Osteocyte (in vitro differentiated cells): ENCODE measurements around the gene IDH3G. TPM values are rescaled to one million over a fixed set of nuclear protein-coding genes. Genes with fewer than 3 reads are reported as not detected.

ENCODE experiments used
- DNase-seq: peaks from one replicate; pipeline ENCODE4 v3.0.0; 2021; ENCODE audit warnings: mixed read lengths; ENCODE audit not compliant: unreplicated experiment; ENCODE audit errors: extremely low spot score
- H3K27ac Mint-ChIP-seq: one replicate; pipeline ENCODE4 v1.8.0; 2021; ENCODE audit warnings: mild to moderate bottlenecking, mixed read lengths; ENCODE audit not compliant: unreplicated experiment
- H3K27me3 Mint-ChIP-seq: one replicate; pipeline ENCODE4 v1.8.0; 2021; ENCODE audit warnings: mixed read lengths; ENCODE audit not compliant: unreplicated experiment
- H3K36me3 Mint-ChIP-seq: one replicate; pipeline ENCODE4 v1.8.0; 2021; ENCODE audit warnings: mixed read lengths; ENCODE audit not compliant: unreplicated experiment
- H3K4me1 Mint-ChIP-seq: one replicate; pipeline ENCODE4 v1.8.0; 2021; ENCODE audit warnings: mixed read lengths; ENCODE audit not compliant: unreplicated experiment
- H3K4me3 Mint-ChIP-seq: one replicate; pipeline ENCODE4 v1.8.0; 2021; ENCODE audit warnings: mild to moderate bottlenecking, moderate library complexity, mixed read lengths; ENCODE audit not compliant: unreplicated experiment
- H3K9me3 Mint-ChIP-seq: one replicate; pipeline ENCODE4 v1.8.0; 2021; ENCODE audit warnings: mixed read lengths; ENCODE audit not compliant: unreplicated experiment
- CTCF ChIP-seq: fragments of 200-600 bp; sonication (generic); IDR thresholded peaks from 2 replicates; pipeline ENCODE4 v1.5.0; 2021; ENCODE audit warnings: antibody characterized with exemption, mild to moderate bottlenecking, moderate library complexity
- total RNA-seq: library from RNA; stranded (reverse); gene quantifications from 2 replicates; pipeline ENCODE4 v1.2.1, GENCODE V29; 2021

IDH3G gene
- total RNA-seq, 1 donor from 2014 or later, result 63.5 TPM

GRCh38 chrX:153741446-153741845, 52.7 kb downstream of the IDH3G start:
- peaks cover 8% of the 10 kb centered on the region for H3K36me3 Mint-ChIP-seq
- peaks cover 4% of the 10 kb centered on the region for H3K9me3 Mint-ChIP-seq
- H3K4me1 Mint-ChIP-seq, result peaks cover 2% of the 10 kb centered on the region
- no peak for DNase-seq
- H3K27ac Mint-ChIP-seq, result no peak overlapping the region
- no peak for TF ChIP-seq CTCF
- H3K4me3 Mint-ChIP-seq, result no peak overlapping the region
- no peaks in the 10 kb centered on the region for H3K27me3 Mint-ChIP-seq

- H3K4me3 Mint-ChIP-seq, result no peak overlapping the region
- H3K27ac Mint-ChIP-seq, result no peak overlapping the region
- TF ChIP-seq CTCF, result no peak
- DNase-seq, result no peak
- H3K4me1 Mint-ChIP-seq, result peaks cover 2% of the 10 kb centered on the region
- no peaks in the 10 kb centered on the region for H3K9me3 Mint-ChIP-seq
- peaks cover 8% of the 10 kb centered on the region for H3K36me3 Mint-ChIP-seq
- no peaks in the 10 kb centered on the region for H3K27me3 Mint-ChIP-seq
Observed at GRCh38 chrX:153740631-153741222, 53.4 kb downstream of the IDH3G start.

- H3K27me3 Mint-ChIP-seq, result no peaks in the 10 kb centered on the region
- H3K9me3 Mint-ChIP-seq, result peaks cover 1% of the 10 kb centered on the region
- no peak for TF ChIP-seq CTCF
- H3K36me3 Mint-ChIP-seq, result peaks cover 8% of the 10 kb centered on the region
- peaks cover 2% of the 10 kb centered on the region for H3K4me1 Mint-ChIP-seq
- H3K4me3 Mint-ChIP-seq, result no peak overlapping the region
- DNase-seq, result no peak
- no peak overlapping the region for H3K27ac Mint-ChIP-seq
Observed at GRCh38 chrX:153739754-153740486, 54.3 kb downstream of the IDH3G start.

- H3K4me3 Mint-ChIP-seq, result no peak overlapping the region
- TF ChIP-seq CTCF, result no peak
- no peak overlapping the region for H3K27ac Mint-ChIP-seq
- no peaks in the 10 kb centered on the region for H3K27me3 Mint-ChIP-seq
- H3K4me1 Mint-ChIP-seq, result peaks cover 2% of the 10 kb centered on the region
- H3K36me3 Mint-ChIP-seq, result peaks cover 8% of the 10 kb centered on the region
- H3K9me3 Mint-ChIP-seq, result peaks cover 3% of the 10 kb centered on the region
- no peak for DNase-seq
Observed at GRCh38 chrX:153738056-153738605, 56.0 kb downstream of the IDH3G start.

GRCh38 chrX:153736871-153737441, 57.2 kb downstream of the IDH3G start:
- Mint-ChIP-seq H3K9me3 (peaks cover 4% of the 10 kb centered on the region), H3K36me3 (peaks cover 11% of the 10 kb centered on the region), H3K27me3 (no peaks in the 10 kb centered on the region), H3K4me1 (peaks cover 2% of the 10 kb centered on the region), H3K4me3 (no peak overlapping the region), H3K27ac (no peak overlapping the region)
- no peak for DNase-seq
- no peak for TF ChIP-seq CTCF
